Prostate gland (tissue), 2 donors: ENCODE measurements around the gene CYP4F3.

Experiments used
- POLR2A ChIP-seq: fragments of 450-650 bp; IDR thresholded peaks from one replicate; pipeline ENCODE4 v1.6.1; 2016; ENCODE audit warnings: antibody characterized with exemption, mild to moderate bottlenecking
- TF ChIP-seq, protein P1 (sequence below), 4 experiments: fragments of 200-600 bp in 2 of 4; fragments of 450-650 bp in 2 of 4; sonication (generic) in 2 of 4; IDR thresholded peaks; 1 replicate in 3 of 4; 2 replicates in 1 of 4; pipeline ENCODE4 v1.5.1; 2016 to 2019; ENCODE audit warnings: antibody characterized with exemption in 4 of 4, mild to moderate bottlenecking in 2 of 4, moderate library complexity in 2 of 4

DNA sequence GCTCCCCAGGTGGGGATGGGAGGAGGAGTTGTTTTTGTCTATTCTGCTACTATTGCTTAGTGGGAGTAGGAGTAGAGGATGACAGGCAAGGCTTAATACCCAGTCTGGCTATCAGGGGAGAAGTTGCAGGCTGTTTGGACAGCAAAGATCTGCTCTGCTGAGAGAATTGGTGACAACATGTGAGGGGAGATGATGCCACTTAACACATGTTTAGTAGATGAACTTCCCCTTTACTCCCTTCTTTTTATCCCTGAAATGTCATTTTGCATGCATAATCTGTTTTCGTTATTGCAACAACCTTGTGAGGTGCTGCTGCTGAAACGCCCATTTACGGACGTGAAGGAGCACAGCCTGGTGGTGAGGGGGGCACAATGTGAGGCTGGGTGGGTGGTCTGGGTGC is 29.2 kb downstream of the CYP4F3 start:
- TF ChIP-seq, protein P1, sequence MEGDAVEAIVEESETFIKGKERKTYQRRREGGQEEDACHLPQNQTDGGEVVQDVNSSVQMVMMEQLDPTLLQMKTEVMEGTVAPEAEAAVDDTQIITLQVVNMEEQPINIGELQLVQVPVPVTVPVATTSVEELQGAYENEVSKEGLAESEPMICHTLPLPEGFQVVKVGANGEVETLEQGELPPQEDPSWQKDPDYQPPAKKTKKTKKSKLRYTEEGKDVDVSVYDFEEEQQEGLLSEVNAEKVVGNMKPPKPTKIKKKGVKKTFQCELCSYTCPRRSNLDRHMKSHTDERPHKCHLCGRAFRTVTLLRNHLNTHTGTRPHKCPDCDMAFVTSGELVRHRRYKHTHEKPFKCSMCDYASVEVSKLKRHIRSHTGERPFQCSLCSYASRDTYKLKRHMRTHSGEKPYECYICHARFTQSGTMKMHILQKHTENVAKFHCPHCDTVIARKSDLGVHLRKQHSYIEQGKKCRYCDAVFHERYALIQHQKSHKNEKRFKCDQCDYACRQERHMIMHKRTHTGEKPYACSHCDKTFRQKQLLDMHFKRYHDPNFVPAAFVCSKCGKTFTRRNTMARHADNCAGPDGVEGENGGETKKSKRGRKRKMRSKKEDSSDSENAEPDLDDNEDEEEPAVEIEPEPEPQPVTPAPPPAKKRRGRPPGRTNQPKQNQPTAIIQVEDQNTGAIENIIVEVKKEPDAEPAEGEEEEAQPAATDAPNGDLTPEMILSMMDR (IDR thresholded peaks at IDR 0.05): no peak
- no peak for TF ChIP-seq POLR2A
